HCT116 (cell line): ENCODE measurements around the gene C11orf21. TPM values are rescaled to one million over a fixed set of nuclear protein-coding genes. Genes with fewer than 3 reads are reported as not detected.

Source experiments
- ATAC-seq: fragments of 200-7000 bp; cut with Tn5 transposase; 2 replicates; pipeline ENCODE4 v1.9.1; 2020; ENCODE audit warnings: mild to moderate bottlenecking, moderate library complexity
- BruUV-seq: library from RNA; stranded (reverse); fragments of 400-500 nt; replicated peaks from 2 replicates; lab custom pipeline; 2021; lab: Mats Ljungman, UMichigan
- CTCF ChIA-PET: fragments of 300-600 bp; sonication (Branson Sonifier 250); formaldehyde crosslinking; loops from one replicate; lab custom pipeline; 2021; ENCODE audit warnings: antibody characterized with exemption; lab: Charles Lee
- POLR2A ChIA-PET: fragments of 300-600, 350-600 bp; sonication (Branson Sonifier 250); formaldehyde crosslinking; loops from one replicate; lab custom pipeline; 2021; ENCODE audit warnings: antibody characterized with exemption; lab: Charles Lee
- RAD21 ChIA-PET, 2 experiments: fragments of 300-600 bp; sonication (Branson Sonifier 250); formaldehyde crosslinking; loops; one replicate each; lab custom pipeline; 2023; ENCODE audit warnings: low total read pairs in 2 of 2; ENCODE audit not compliant: uncharacterized antibody in 2 of 2, unreplicated experiment in 2 of 2, low non-redundant PET in 1 of 2; lab: Charles Lee
- DNase-seq: peaks from one replicate; pipeline ENCODE4 v3.0.0-alpha.2; 2010; ENCODE audit warnings: low read depth, low spot score
- H2AFZ ChIP-seq: fragments of 200-600 bp; shearing (Covaris generic), sonication (generic); 2 replicates; pipeline ENCODE4 v1.6.1; 2017; ENCODE audit warnings: low read depth, mixed run types, mixed read lengths, antibody characterized with exemption, low read length; ENCODE audit not compliant: poor library complexity, severe bottlenecking
- H3K27ac ChIP-seq: 2 replicates; pipeline ENCODE4 v1.5.1; 2012; ENCODE audit warnings: low read depth, low read length
- H3K27me3 ChIP-seq: fragments of 200-600 bp; sonication (generic); 2 replicates; pipeline ENCODE4 v1.6.1; 2016; ENCODE audit warnings: mixed run types, low read length, mixed read lengths; ENCODE audit not compliant: insufficient read depth
- H3K36me3 ChIP-seq, 2 experiments: fragments of 200-500 bp in 1 of 2; fragments of 200-600 bp in 1 of 2; sonication (Bioruptor generic) in 1 of 2; sonication (generic) in 1 of 2; 2 replicates each; pipeline versions ENCODE4 v1.5.1 to v1.6.1; 2014 to 2016; ENCODE audit warnings: low read length in 2 of 2, inconsistent platforms in 1 of 2, mixed read lengths in 1 of 2, mixed run types in 1 of 2; ENCODE audit not compliant: insufficient read depth in 2 of 2, control insufficient read depth in 1 of 2
- H3K4me1 ChIP-seq, 2 experiments: fragments of 200-600 bp in 1 of 2; sonication (generic) in 1 of 2; 2 replicates each; pipeline versions ENCODE4 v1.5.1 to v1.6.1; 2012 to 2017; ENCODE audit warnings: low read length in 2 of 2, inconsistent platforms in 1 of 2, mild to moderate bottlenecking in 1 of 2, mixed read lengths in 1 of 2, mixed run types in 1 of 2, moderate library complexity in 1 of 2; ENCODE audit not compliant: insufficient read depth in 2 of 2, control insufficient read depth in 1 of 2
- H3K4me2 ChIP-seq: fragments of 200-600 bp; sonication (generic); 2 replicates; pipeline ENCODE4 v1.6.1; 2017; ENCODE audit warnings: mixed run types, low read length, mixed read lengths
- H3K4me3 ChIP-seq, 2 experiments: fragments of 200-600 bp in 1 of 2; sonication (generic) in 1 of 2; replicated peaks in 1 of 2; 2 replicates each; pipeline ENCODE4 v1.5.1; 2011 to 2016; ENCODE audit warnings: low read length in 2 of 2, control low read depth in 1 of 2, low read depth in 1 of 2, mild to moderate bottlenecking in 1 of 2, mixed read lengths in 1 of 2, mixed run types in 1 of 2
- H3K79me2 ChIP-seq: fragments of 200-600 bp; sonication (generic); 2 replicates; pipeline ENCODE4 v1.6.1; 2017; ENCODE audit warnings: mild to moderate bottlenecking, mixed run types, low read length, moderate library complexity, mixed read lengths; ENCODE audit not compliant: insufficient read depth
- H3K9ac ChIP-seq: fragments of 200-600 bp; sonication (generic); 2 replicates; pipeline ENCODE4 v1.6.1; 2016; ENCODE audit warnings: low read length, mixed read lengths
- H3K9me2 ChIP-seq: fragments of 200-600 bp; sonication (generic), shearing (Covaris generic); 2 replicates; pipeline ENCODE4 v1.6.1; 2017; ENCODE audit warnings: mixed run types, mild to moderate bottlenecking, moderate library complexity; ENCODE audit not compliant: insufficient read depth
- H3K9me3 ChIP-seq, 2 experiments: fragments of 200-500 bp in 1 of 2; fragments of 200-600 bp in 1 of 2; sonication (Bioruptor generic) in 1 of 2; sonication (generic) in 1 of 2; 2 replicates each; pipeline ENCODE4 v1.6.1; 2014 to 2017; ENCODE audit warnings: low read length in 2 of 2, mixed read lengths in 2 of 2, inconsistent platforms in 1 of 2, low read depth in 1 of 2, mild to moderate bottlenecking in 1 of 2, mixed run types in 1 of 2, moderate library complexity in 1 of 2; ENCODE audit not compliant: control insufficient read depth in 1 of 2, insufficient read depth in 1 of 2
- H4K20me1 ChIP-seq: fragments of 200-600 bp; sonication (generic), shearing (Covaris generic); 2 replicates; pipeline ENCODE4 v1.6.1; 2017; ENCODE audit warnings: mixed run types, mild to moderate bottlenecking, moderate library complexity; ENCODE audit not compliant: insufficient read depth
- ATF3 ChIP-seq: IDR thresholded peaks from 2 replicates; pipeline ENCODE4 v1.6.1; 2012
- CEBPB ChIP-seq: IDR thresholded peaks from 2 replicates; pipeline ENCODE4 v1.6.1; 2012; ENCODE audit warnings: low read depth
- CTCF ChIP-seq, 3 experiments: fragments of 200-600 bp in 1 of 3; sonication (generic) in 1 of 3; IDR thresholded peaks in 2 of 3; conservative IDR thresholded peaks in 1 of 3; 2 replicates each; pipeline ENCODE4 v1.5.1; 2012 to 2017; ENCODE audit warnings: low read depth in 2 of 3, low read length in 2 of 3, antibody characterized with exemption in 1 of 3, borderline replicate concordance in 1 of 3, control low read depth in 1 of 3, mild to moderate bottlenecking in 1 of 3, mixed read lengths in 1 of 3, mixed run types in 1 of 3, moderate library complexity in 1 of 3; ENCODE audit not compliant: insufficient read depth in 1 of 3
- EGR1 ChIP-seq: IDR thresholded peaks from 2 replicates; pipeline ENCODE4 v1.6.1; 2012; ENCODE audit warnings: low read depth
- ELF1 ChIP-seq: IDR thresholded peaks from 2 replicates; pipeline ENCODE4 v1.6.1; 2012; ENCODE audit warnings: low read depth, borderline replicate concordance
- EZH2 ChIP-seq: fragments of 200-600 bp; sonication (generic); IDR thresholded peaks from 2 replicates; pipeline ENCODE4 v1.6.1; 2017; ENCODE audit warnings: antibody characterized with exemption, mixed run types
- FOSL1 ChIP-seq: IDR thresholded peaks from 2 replicates; pipeline ENCODE4 v1.6.1; 2012; ENCODE audit warnings: low read depth
- JUND ChIP-seq: IDR thresholded peaks from 2 replicates; pipeline ENCODE4 v1.6.1; 2012
- MAX ChIP-seq: IDR thresholded peaks from 2 replicates; pipeline ENCODE4 v1.6.1; 2012
- POLR2A ChIP-seq: IDR thresholded peaks from 2 replicates; pipeline ENCODE4 v1.7.0; 2011; ENCODE audit warnings: borderline replicate concordance; ENCODE audit not compliant: insufficient read depth, insufficient read length; ENCODE audit errors: extremely low read depth
- RAD21 ChIP-seq: IDR thresholded peaks from 2 replicates; pipeline ENCODE4 v1.6.1; 2012; ENCODE audit warnings: low read depth, mild to moderate bottlenecking
- REST ChIP-seq: IDR thresholded peaks from 2 replicates; pipeline ENCODE4 v1.6.1; 2012; ENCODE audit warnings: low read depth
- SIN3A ChIP-seq: IDR thresholded peaks from 2 replicates; pipeline ENCODE4 v1.6.1; 2012; ENCODE audit warnings: low read depth
- SRF ChIP-seq: IDR thresholded peaks from 2 replicates; pipeline ENCODE4 v1.6.1; 2012; ENCODE audit warnings: low read depth
- TCF7L2 ChIP-seq: IDR thresholded peaks from 2 replicates; pipeline ENCODE4 v1.7.0; 2011; ENCODE audit warnings: borderline replicate concordance, inconsistent platforms; ENCODE audit not compliant: insufficient read depth, insufficient read length; ENCODE audit errors: extremely low read depth
- ZBTB33 ChIP-seq: IDR thresholded peaks from 2 replicates; pipeline ENCODE4 v1.6.1; 2011; ENCODE audit warnings: mild to moderate bottlenecking, low read length, moderate library complexity; ENCODE audit not compliant: insufficient replicate concordance; ENCODE audit errors: extremely low read depth
- ZFX ChIP-seq: fragments of 450-650 bp; IDR thresholded peaks from 2 replicates; pipeline ENCODE4 v1.6.1; 2017
- ZNF274 ChIP-seq: fragments of 200-500 bp; sonication (Bioruptor generic); IDR thresholded peaks from 2 replicates; pipeline ENCODE4 v1.6.1; 2014; ENCODE audit warnings: mild to moderate bottlenecking, low read depth, low read length, inconsistent platforms
- intact Hi-C: fragments of 100-400 bp; cut with micrococcal nuclease; formaldehyde crosslinking; loops from 2 replicates; pipeline ENCODE4 v1.10.0; 2022
- total RNA-seq: library from RNA; stranded (reverse); gene quantifications from one replicate; pipeline ENCODE4 v1.2.1, GENCODE V29; 2021; ENCODE audit not compliant: unreplicated experiment

Gene C11orf21
- total RNA-seq, 1 experiment from 2014 or later = not detected

- no peaks in the 10 kb centered on the region for H3K4me1 ChIP-seq
- POLR2A ChIA-PET = interaction anchor here (0.5 kb wide), 1 partner anchor 559 kb away, joined by 5 read pairs; a partner anchor contains a TSS
- no peaks in the 10 kb centered on the region for H3K9me2 ChIP-seq
- no peak overlapping the region for H3K9ac ChIP-seq
- no peak for TF ChIP-seq FOSL1
- TF ChIP-seq REST = no peak
- TF ChIP-seq EZH2 = no peak
- no peak for TF ChIP-seq ZFX
- no peak for TF ChIP-seq MAX
- TF ChIP-seq RAD21 = no peak
- TF ChIP-seq ZNF274 = no peak
- TF ChIP-seq CEBPB = no peak
- no peak for TF ChIP-seq ELF1
- TF ChIP-seq SRF = no peak
- no peak for TF ChIP-seq SIN3A
- no peak for TF ChIP-seq JUND
- TF ChIP-seq ZBTB33 = no peak
- no peak for TF ChIP-seq ATF3
- TF ChIP-seq CTCF (IDR thresholded peaks at IDR 0.05 in 2 of 3, conservative IDR thresholded peaks at IDR 0.05 in 1 of 3; ENCODE audit: borderline replicate concordance in 1 of 3, insufficient read depth in 1 of 3, low read depth in 2 of 3, low read length in 2 of 3) = no peak
- TF ChIP-seq TCF7L2 = no peak
- no peak for TF ChIP-seq POLR2A
- TF ChIP-seq EGR1 = no peak
- H3K27ac ChIP-seq = no peak overlapping the region
- ATAC-seq (no peak), DNase-seq (no peak)
- H3K4me2 ChIP-seq = no peak overlapping the region
- CTCF ChIA-PET = no interaction called here
- no TSS peak for BruUV-seq
- no peaks in the 10 kb centered on the region for H3K9me3 ChIP-seq
- no peaks in the 10 kb centered on the region for H4K20me1 ChIP-seq
- no peaks in the 10 kb centered on the region for H3K79me2 ChIP-seq
- H3K27me3 ChIP-seq = peaks cover 10% of the 10 kb centered on the region; the same call in 1 of the 2 replicates
- no peak overlapping the region for H2AFZ ChIP-seq
- intact Hi-C loops = no loop called here
- H3K4me3 ChIP-seq = no peak overlapping the region
- no peaks in the 10 kb centered on the region for H3K36me3 ChIP-seq
- RAD21 ChIA-PET = no interaction called here
Measured at GRCh38 chr11:2342557-2342956, 40.8 kb upstream of the C11orf21 start.
